GM23338 (cell line): ENCODE results near the gene TRAIP. TPM values are rescaled to one million over a fixed set of nuclear protein-coding genes. Genes with fewer than 3 reads are reported as not detected.

ENCODE experiments used
- ATAC-seq: fragments of 200-7000 bp; cut with Tn5 transposase; 3 replicates; pipeline ENCODE4 v1.9.1; 2020
- DNase-seq: peaks from one replicate; pipeline ENCODE4 v3.0.0-alpha.2; 2015; ENCODE audit warnings: low spot score
- H2AFZ ChIP-seq: fragments of 200-600 bp; sonication (generic); 2 replicates; pipeline ENCODE4 v1.8.0; 2016; ENCODE audit warnings: antibody characterized with exemption, mild to moderate bottlenecking, moderate library complexity
- H3F3A ChIP-seq: fragments of 200-600 bp; sonication (generic); replicated peaks from 2 replicates; pipeline ENCODE4 v1.8.0; 2017; ENCODE audit warnings: antibody characterized with exemption, mixed run types, low read depth
- H3K27ac ChIP-seq: fragments of 200-600 bp; sonication (generic); 2 replicates; pipeline ENCODE4 v1.6.1; 2016; ENCODE audit warnings: low read depth
- H3K27me3 ChIP-seq: fragments of 200-600 bp; sonication (generic); 2 replicates; pipeline ENCODE4 v1.8.0; 2016; ENCODE audit warnings: mild to moderate bottlenecking, mixed run types, moderate library complexity; ENCODE audit not compliant: insufficient read depth
- H3K36me3 ChIP-seq: fragments of 200-600 bp; sonication (generic); 2 replicates; pipeline ENCODE4 v1.8.0; 2016; ENCODE audit warnings: mild to moderate bottlenecking; ENCODE audit not compliant: insufficient read depth
- H3K4me1 ChIP-seq: fragments of 200-600 bp; sonication (generic); 2 replicates; pipeline ENCODE4 v1.8.0; 2016; ENCODE audit warnings: mild to moderate bottlenecking, moderate library complexity; ENCODE audit not compliant: insufficient read depth
- H3K4me2 ChIP-seq: fragments of 200-600 bp; sonication (generic); 2 replicates; pipeline ENCODE4 v1.7.1; 2017; ENCODE audit warnings: mixed run types
- H3K4me3 ChIP-seq: fragments of 200-600 bp; sonication (generic); 2 replicates; pipeline ENCODE4 v1.6.1; 2016; ENCODE audit warnings: mixed run types
- H3K79me2 ChIP-seq: fragments of 200-600 bp; sonication (generic); replicated peaks from 2 replicates; pipeline ENCODE4 v1.8.0; 2017; ENCODE audit warnings: mild to moderate bottlenecking; ENCODE audit not compliant: insufficient read depth
- H3K9me2 ChIP-seq: fragments of 200-600 bp; sonication (generic); 2 replicates; pipeline ENCODE4 v1.8.0; 2017; ENCODE audit not compliant: insufficient read depth
- H4K20me1 ChIP-seq: fragments of 200-600 bp; sonication (generic); replicated peaks from 2 replicates; pipeline ENCODE4 v1.8.0; 2017; ENCODE audit warnings: mild to moderate bottlenecking; ENCODE audit not compliant: insufficient read depth
- H3K27ac Mint-ChIP-seq: 2 replicates; pipeline ENCODE4 v1.8.0; 2020; ENCODE audit warnings: inconsistent platforms, mild to moderate bottlenecking, moderate library complexity, mixed read lengths
- H3K27me3 Mint-ChIP-seq: 3 replicates; pipeline ENCODE4 v1.8.0; 2022; ENCODE audit warnings: low read depth, mild to moderate bottlenecking, moderate library complexity, mixed read lengths, inconsistent platforms; ENCODE audit not compliant: insufficient read depth, poor library complexity
- H3K36me3 Mint-ChIP-seq: 3 replicates; pipeline ENCODE4 v1.8.0; 2021; ENCODE audit warnings: low read depth, mild to moderate bottlenecking, inconsistent platforms, moderate library complexity, mixed read lengths
- H3K4me1 Mint-ChIP-seq: 3 replicates; pipeline ENCODE4 v1.8.0; 2020; ENCODE audit warnings: mild to moderate bottlenecking, inconsistent platforms, mixed read lengths
- H3K4me3 Mint-ChIP-seq: 3 replicates; pipeline ENCODE4 v1.8.0; 2021; ENCODE audit warnings: moderate library complexity, mild to moderate bottlenecking, inconsistent platforms, mixed read lengths
- H3K9me3 Mint-ChIP-seq: 3 replicates; pipeline ENCODE4 v1.8.0; 2020; ENCODE audit warnings: moderate library complexity, mild to moderate bottlenecking, inconsistent platforms, mixed read lengths
- CTCF ChIP-seq, 2 experiments: fragments of 200-600 bp in 1 of 2; sonication (generic) in 1 of 2; conservative IDR thresholded peaks; 2 replicates each; pipeline versions ENCODE4 v1.5.1 to v1.6.1; 2016 to 2017; ENCODE audit warnings: antibody characterized with exemption in 2 of 2, low read depth in 2 of 2, mild to moderate bottlenecking in 2 of 2, moderate library complexity in 1 of 2
- EZH2 ChIP-seq: fragments of 200-600 bp; sonication (generic); IDR thresholded peaks from one replicate; pipeline ENCODE4 v1.8.0; 2017; ENCODE audit warnings: antibody characterized with exemption, mild to moderate bottlenecking, low read depth; ENCODE audit not compliant: unreplicated experiment
- EZH2phosphoT487 ChIP-seq: fragments of 200-600 bp; sonication (generic); IDR thresholded peaks from one replicate; pipeline ENCODE4 v1.8.1; 2018; ENCODE audit warnings: antibody characterized with exemption; ENCODE audit not compliant: unreplicated experiment
- JUNB ChIP-seq: IDR thresholded peaks from one replicate; pipeline ENCODE4 v1.6.1; 2016; ENCODE audit warnings: antibody characterized with exemption; ENCODE audit not compliant: unreplicated experiment
- NANOG ChIP-seq: IDR thresholded peaks from 2 replicates; pipeline ENCODE4 v1.6.1; 2016; ENCODE audit warnings: antibody characterized with exemption, borderline replicate concordance
- POLR2AphosphoS5 ChIP-seq: IDR thresholded peaks from 2 replicates; pipeline ENCODE4 v1.6.1; 2016; ENCODE audit warnings: antibody characterized with exemption, low read depth
- STAT1 ChIP-seq: IDR thresholded peaks from one replicate; pipeline ENCODE4 v1.6.1; 2016; ENCODE audit warnings: antibody characterized with exemption; ENCODE audit not compliant: unreplicated experiment
- ZNF331 ChIP-seq: fragments of 250-450 bp; sonication (Bioruptor Pico); IDR thresholded peaks from 2 replicates; pipeline ENCODE4 v1.5.0; 2020; ENCODE audit warnings: low read depth, mild to moderate bottlenecking, moderate library complexity
- polyA plus RNA-seq: library from polyadenylated mRNA; unstranded; fragments of >200 nt; fragmentation: Nextera tagmentation; extraction: Ambion mirVana; gene quantifications from 2 replicates; pipeline ENCODE4 v1.2.1, GENCODE V29; 2016
- total RNA-seq: library from RNA; depleted of rRNA; stranded (reverse); fragments of >200 nt; shearing (Covaris generic); gene quantifications from 2 replicates; pipeline ENCODE4 v1.2.3, GENCODE V29; 2014
- TF ChIP-seq, protein P1 (sequence below): fragments of 250-450 bp; sonication (Bioruptor Pico); IDR thresholded peaks from 2 replicates; pipeline ENCODE4 v1.5.0; 2020; ENCODE audit warnings: mild to moderate bottlenecking, moderate library complexity

Gene TRAIP
- total and polyA plus RNA-seq, 2 experiments from 2014 or later, result 15.3 to 16.6 TPM

DNA sequence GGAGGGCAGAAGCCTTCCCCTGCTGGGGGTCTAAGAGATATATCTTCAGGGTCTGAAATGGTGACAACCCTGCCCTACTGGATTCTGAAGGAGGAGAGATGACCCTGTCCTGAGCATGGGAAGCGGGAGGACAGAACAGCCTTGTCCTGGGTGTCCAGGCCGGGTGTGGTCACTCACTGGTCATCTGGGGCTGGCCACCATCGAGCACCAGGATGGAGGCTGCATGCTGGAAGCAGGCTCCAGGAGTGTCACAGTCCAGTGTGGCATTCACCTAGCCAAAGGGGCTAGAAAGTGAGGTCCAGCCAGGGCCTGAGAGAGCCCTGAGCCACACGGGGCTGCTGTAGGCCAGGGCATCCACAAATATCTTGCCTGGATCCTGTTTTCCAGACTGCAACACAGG, 61.9 kb downstream of the TRAIP start:
- Histone ChIP-seq H4K20me1 (no peaks in the 10 kb centered on the region), H3F3A (no peaks in the 10 kb centered on the region), H3K36me3 (no peaks in the 10 kb centered on the region), H3K9me2 (no peaks in the 10 kb centered on the region), H3K4me3 (no peak overlapping the region), H3K4me2 (no peak overlapping the region), H3K27me3 (no peaks in the 10 kb centered on the region), H3K79me2 (no peaks in the 10 kb centered on the region), H3K27ac (no peak overlapping the region), H3K4me1 (no peaks in the 10 kb centered on the region), H2AFZ (no peak overlapping the region)
- H3K27ac Mint-ChIP-seq, result no peak overlapping the region
- DNase-seq (no peak), ATAC-seq (no peak)
- H3K9me3 Mint-ChIP-seq, result no peaks in the 10 kb centered on the region
- no peak overlapping the region for H3K4me3 Mint-ChIP-seq
- no peaks in the 10 kb centered on the region; the same call in 1 of the 3 replicates for H3K4me1 Mint-ChIP-seq
- H3K36me3 Mint-ChIP-seq, result no peaks in the 10 kb centered on the region
- TF ChIP-seq POLR2AphosphoS5 (no peak), ZNF331 (no peak), CTCF (conservative IDR thresholded peaks at IDR 0.05; ENCODE audit: low read depth in 2 of 2) (no peak)
- H3K27me3 Mint-ChIP-seq, result peaks cover 6% of the 10 kb centered on the region

- no peaks in the 10 kb centered on the region for H3K36me3 Mint-ChIP-seq
- TF ChIP-seq EZH2phosphoT487 (no peak), CTCF (conservative IDR thresholded peaks at IDR 0.05; ENCODE audit: low read depth in 2 of 2) (no peak), ZNF331 (no peak), JUNB (no peak), STAT1 (no peak), EZH2 (no peak), NANOG (no peak)
- TF ChIP-seq, protein P1, sequence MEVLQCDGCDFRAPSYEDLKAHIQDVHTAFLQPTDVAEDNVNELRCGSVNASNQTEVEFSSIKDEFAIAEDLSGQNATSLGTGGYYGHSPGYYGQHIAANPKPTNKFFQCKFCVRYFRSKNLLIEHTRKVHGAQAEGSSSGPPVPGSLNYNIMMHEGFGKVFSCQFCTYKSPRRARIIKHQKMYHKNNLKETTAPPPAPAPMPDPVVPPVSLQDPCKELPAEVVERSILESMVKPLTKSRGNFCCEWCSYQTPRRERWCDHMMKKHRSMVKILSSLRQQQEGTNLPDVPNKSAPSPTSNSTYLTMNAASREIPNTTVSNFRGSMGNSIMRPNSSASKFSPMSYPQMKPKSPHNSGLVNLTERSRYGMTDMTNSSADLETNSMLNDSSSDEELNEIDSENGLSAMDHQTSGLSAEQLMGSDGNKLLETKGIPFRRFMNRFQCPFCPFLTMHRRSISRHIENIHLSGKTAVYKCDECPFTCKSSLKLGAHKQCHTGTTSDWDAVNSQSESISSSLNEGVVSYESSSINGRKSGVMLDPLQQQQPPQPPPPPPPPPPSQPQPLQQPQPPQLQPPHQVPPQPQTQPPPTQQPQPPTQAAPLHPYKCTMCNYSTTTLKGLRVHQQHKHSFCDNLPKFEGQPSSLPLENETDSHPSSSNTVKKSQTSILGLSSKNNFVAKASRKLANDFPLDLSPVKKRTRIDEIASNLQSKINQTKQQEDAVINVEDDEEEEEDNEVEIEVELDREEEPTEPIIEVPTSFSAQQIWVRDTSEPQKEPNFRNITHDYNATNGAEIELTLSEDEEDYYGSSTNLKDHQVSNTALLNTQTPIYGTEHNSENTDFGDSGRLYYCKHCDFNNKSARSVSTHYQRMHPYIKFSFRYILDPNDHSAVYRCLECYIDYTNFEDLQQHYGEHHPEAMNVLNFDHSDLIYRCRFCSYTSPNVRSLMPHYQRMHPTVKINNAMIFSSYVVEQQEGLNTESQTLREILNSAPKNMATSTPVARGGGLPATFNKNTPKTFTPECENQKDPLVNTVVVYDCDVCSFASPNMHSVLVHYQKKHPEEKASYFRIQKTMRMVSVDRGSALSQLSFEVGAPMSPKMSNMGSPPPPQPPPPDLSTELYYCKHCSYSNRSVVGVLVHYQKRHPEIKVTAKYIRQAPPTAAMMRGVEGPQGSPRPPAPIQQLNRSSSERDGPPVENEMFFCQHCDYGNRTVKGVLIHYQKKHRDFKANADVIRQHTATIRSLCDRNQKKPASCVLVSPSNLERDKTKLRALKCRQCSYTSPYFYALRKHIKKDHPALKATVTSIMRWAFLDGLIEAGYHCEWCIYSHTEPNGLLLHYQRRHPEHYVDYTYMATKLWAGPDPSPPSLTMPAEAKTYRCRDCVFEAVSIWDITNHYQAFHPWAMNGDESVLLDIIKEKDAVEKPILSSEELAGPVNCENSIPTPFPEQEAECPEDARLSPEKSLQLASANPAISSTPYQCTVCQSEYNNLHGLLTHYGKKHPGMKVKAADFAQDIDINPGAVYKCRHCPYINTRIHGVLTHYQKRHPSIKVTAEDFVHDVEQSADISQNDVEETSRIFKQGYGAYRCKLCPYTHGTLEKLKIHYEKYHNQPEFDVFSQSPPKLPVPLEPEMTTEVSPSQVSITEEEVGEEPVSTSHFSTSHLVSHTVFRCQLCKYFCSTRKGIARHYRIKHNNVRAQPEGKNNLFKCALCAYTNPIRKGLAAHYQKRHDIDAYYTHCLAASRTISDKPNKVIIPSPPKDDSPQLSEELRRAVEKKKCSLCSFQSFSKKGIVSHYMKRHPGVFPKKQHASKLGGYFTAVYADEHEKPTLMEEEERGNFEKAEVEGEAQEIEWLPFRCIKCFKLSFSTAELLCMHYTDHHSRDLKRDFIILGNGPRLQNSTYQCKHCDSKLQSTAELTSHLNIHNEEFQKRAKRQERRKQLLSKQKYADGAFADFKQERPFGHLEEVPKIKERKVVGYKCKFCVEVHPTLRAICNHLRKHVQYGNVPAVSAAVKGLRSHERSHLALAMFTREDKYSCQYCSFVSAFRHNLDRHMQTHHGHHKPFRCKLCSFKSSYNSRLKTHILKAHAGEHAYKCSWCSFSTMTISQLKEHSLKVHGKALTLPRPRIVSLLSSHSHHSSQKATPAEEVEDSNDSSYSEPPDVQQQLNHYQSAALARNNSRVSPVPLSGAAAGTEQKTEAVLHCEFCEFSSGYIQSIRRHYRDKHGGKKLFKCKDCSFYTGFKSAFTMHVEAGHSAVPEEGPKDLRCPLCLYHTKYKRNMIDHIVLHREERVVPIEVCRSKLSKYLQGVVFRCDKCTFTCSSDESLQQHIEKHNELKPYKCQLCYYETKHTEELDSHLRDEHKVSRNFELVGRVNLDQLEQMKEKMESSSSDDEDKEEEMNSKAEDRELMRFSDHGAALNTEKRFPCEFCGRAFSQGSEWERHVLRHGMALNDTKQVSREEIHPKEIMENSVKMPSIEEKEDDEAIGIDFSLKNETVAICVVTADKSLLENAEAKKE (CRISPR knock-in tag), result no peak
These were observed 62.8 kb downstream of the TRAIP start for GRCh38 chr3:49793486-49794085.

More at GRCh38 chr3:49793486-49794085, 62.8 kb downstream of the TRAIP start:
- H3K9me2 ChIP-seq, result no peaks in the 10 kb centered on the region
- no peaks in the 10 kb centered on the region for H3K27me3 ChIP-seq
- no peak overlapping the region for H3K4me3 ChIP-seq
- no peaks in the 10 kb centered on the region for H3F3A ChIP-seq
- no peak overlapping the region for H2AFZ ChIP-seq
- Mint-ChIP-seq H3K27ac (no peak overlapping the region), H3K27me3 (peaks cover 8% of the 10 kb centered on the region), H3K4me1 (no peaks in the 10 kb centered on the region; the same call in 1 of the 3 replicates), H3K9me3 (no peaks in the 10 kb centered on the region), H3K4me3 (no peak overlapping the region)
- H3K79me2 ChIP-seq, result no peaks in the 10 kb centered on the region
- no peaks in the 10 kb centered on the region for H3K36me3 ChIP-seq
- no peak overlapping the region for H3K4me2 ChIP-seq
- no peaks in the 10 kb centered on the region for H3K4me1 ChIP-seq
- ATAC-seq (no peak), DNase-seq (no peak)
- H4K20me1 ChIP-seq, result no peaks in the 10 kb centered on the region
- H3K27ac ChIP-seq, result no peak overlapping the region
